A549 (cell line): Measurements from ENCODE around the gene SIAH3. TPM values are rescaled to one million over a fixed set of nuclear protein-coding genes. Genes with fewer than 3 reads are reported as not detected.

Experiments used
- ATAC-seq, 2 experiments: fragments of 200-7000 bp in 1 of 2; fragments of >200 bp in 1 of 2; cut with Nextera tagmentation in 1 of 2; cut with Tn5 transposase in 1 of 2; 3 replicates each; pipeline versions ENCODE4 v1.8.0 to v1.9.1; 2018 to 2020; ENCODE audit warnings: mild to moderate bottlenecking in 1 of 2, moderate library complexity in 1 of 2
- CTCF ChIA-PET: fragments of 300-600 bp; sonication (Branson Sonifier 250); formaldehyde crosslinking; extraction: SDS; loops from one replicate; lab custom pipeline; 2021; ENCODE audit warnings: antibody characterized with exemption, inconsistent platforms; lab: Yijun Ruan, JAX
- POLR2A ChIA-PET: fragments of 350-600 bp; formaldehyde crosslinking; extraction: SDS; loops from one replicate; lab custom pipeline; 2021; ENCODE audit warnings: antibody characterized with exemption, inconsistent platforms; lab: Yijun Ruan, JAX
- DNase-seq, 2 experiments: peaks; one replicate each; pipeline versions ENCODE4 v3.0.0 to v3.0.0-alpha.2; 2011 to 2016; ENCODE audit warnings: low read depth in 1 of 2, low spot score in 1 of 2
- FAIRE-seq: peaks from 2 replicates; lab custom pipeline; 2011; peaks lifted over from hg19 to GRCh38; lab: Jason Lieb, UNC
- H3K27ac ChIP-seq, 2 experiments: fragments of >200 bp; sonication (Bioruptor Twin); formaldehyde crosslinking; 3 replicates each; pipeline ENCODE4 v1.5.1; 2016 to 2017
- H3K4me1 ChIP-seq: fragments of >200 bp; sonication (Bioruptor Twin); formaldehyde crosslinking; 3 replicates; pipeline ENCODE4 v1.6.1; 2016
- H3K4me2 ChIP-seq: fragments of >200 bp; sonication (Bioruptor Twin); formaldehyde crosslinking; 3 replicates; pipeline ENCODE4 v1.6.1; 2016
- H3K4me3 ChIP-seq: fragments of >200 bp; sonication (Bioruptor Twin); formaldehyde crosslinking; 3 replicates; pipeline ENCODE4 v1.5.1; 2016
- H3K9me3 ChIP-seq: fragments of >200 bp; sonication (Bioruptor Twin); formaldehyde crosslinking; 3 replicates; pipeline ENCODE4 v1.6.1; 2016
- CBX8 ChIP-seq: fragments of 200-600 bp; sonication (generic); IDR thresholded peaks from 2 replicates; pipeline ENCODE4 v1.6.1; 2016
- CEBPB ChIP-seq, 2 experiments: fragments of >200 bp in 1 of 2; sonication (Bioruptor Twin) in 1 of 2; formaldehyde crosslinking in 1 of 2; IDR thresholded peaks; 2 replicates each; pipeline ENCODE4 v1.6.1; 2012 to 2016
- CHD2 ChIP-seq: fragments of 150-350 bp; IDR thresholded peaks from 2 replicates; pipeline ENCODE4 v1.6.1; 2014; ENCODE audit warnings: low read length; ENCODE audit not compliant: partially characterized antibody
- CTCF ChIP-seq: fragments of >200 bp; sonication (Bioruptor Twin); formaldehyde crosslinking; IDR thresholded peaks from 3 replicates; pipeline ENCODE4 v1.5.1; 2016
- EHF ChIP-seq: fragments of 250-450 bp; sonication (Bioruptor Pico); IDR thresholded peaks from 2 replicates; pipeline ENCODE4 v1.5.0; 2020; ENCODE audit warnings: mild to moderate bottlenecking
- EHMT2 ChIP-seq: fragments of 200-600 bp; sonication (generic); IDR thresholded peaks from 2 replicates; pipeline ENCODE4 v1.6.1; 2016; ENCODE audit warnings: antibody characterized with exemption, low read depth, mild to moderate bottlenecking, moderate library complexity
- ESRRA ChIP-seq: fragments of 150-350 bp; IDR thresholded peaks from 2 replicates; pipeline ENCODE4 v1.6.1; 2014; ENCODE audit warnings: mild to moderate bottlenecking, low read length, borderline replicate concordance
- FOSB ChIP-seq: fragments of 250-450 bp; sonication (Bioruptor Pico); IDR thresholded peaks from 2 replicates; pipeline ENCODE4 v1.5.0; 2020; ENCODE audit warnings: mild to moderate bottlenecking, moderate library complexity
- GATA3 ChIP-seq: IDR thresholded peaks from 2 replicates; pipeline ENCODE4 v1.6.1; 2012; ENCODE audit warnings: borderline replicate concordance
- HMGXB4 ChIP-seq: fragments of 250-450 bp; sonication (Bioruptor Pico); IDR thresholded peaks from 2 replicates; pipeline ENCODE4 v1.5.0; 2021; ENCODE audit warnings: mild to moderate bottlenecking, moderate library complexity, borderline replicate concordance
- HOXA7 ChIP-seq: fragments of 250-450 bp; sonication (Bioruptor Pico); IDR thresholded peaks from 2 replicates; pipeline ENCODE4 v1.5.0; 2020; ENCODE audit warnings: mild to moderate bottlenecking, moderate library complexity
- HOXB5 ChIP-seq: fragments of 250-450 bp; sonication (Bioruptor Pico); IDR thresholded peaks from 2 replicates; pipeline ENCODE4 v1.5.0; 2020; ENCODE audit warnings: mild to moderate bottlenecking, moderate library complexity
- JUNB ChIP-seq: fragments of >200 bp; sonication (Bioruptor Twin); formaldehyde crosslinking; IDR thresholded peaks from 2 replicates; pipeline ENCODE4 v1.6.1; 2016
- KDM5A ChIP-seq: fragments of 200-600 bp; sonication (generic); IDR thresholded peaks from 2 replicates; pipeline ENCODE4 v1.6.1; 2016; ENCODE audit warnings: antibody characterized with exemption, mild to moderate bottlenecking
- MAZ ChIP-seq: fragments of 150-350 bp; IDR thresholded peaks from 2 replicates; pipeline ENCODE4 v1.6.1; 2014; ENCODE audit warnings: antibody characterized with exemption, low read depth, low read length, borderline replicate concordance
- NR3C1 ChIP-seq: fragments of >200 bp; sonication (Bioruptor Twin); formaldehyde crosslinking; IDR thresholded peaks from 3 replicates; pipeline ENCODE4 v1.6.1; 2017
- RAD21 ChIP-seq, 2 experiments: fragments of >200 bp in 1 of 2; sonication (Bioruptor Twin) in 1 of 2; formaldehyde crosslinking in 1 of 2; IDR thresholded peaks in 1 of 2; conservative IDR thresholded peaks in 1 of 2; 2 replicates in 1 of 2; 3 replicates in 1 of 2; pipeline ENCODE4 v1.6.1; 2012 to 2018; ENCODE audit warnings: inconsistent platforms in 1 of 2
- RFX5 ChIP-seq: fragments of 450-650 bp; IDR thresholded peaks from 2 replicates; pipeline ENCODE4 v1.7.1; 2014; ENCODE audit warnings: antibody characterized with exemption, mild to moderate bottlenecking, moderate library complexity
- RNF2 ChIP-seq: fragments of 200-600 bp; sonication (generic); IDR thresholded peaks from 2 replicates; pipeline ENCODE4 v1.6.1; 2016; ENCODE audit warnings: low read depth, mild to moderate bottlenecking, antibody characterized with exemption, moderate library complexity, borderline replicate concordance
- TP53 ChIP-seq: fragments of 250-450 bp; sonication (Bioruptor Pico); IDR thresholded peaks from 2 replicates; pipeline ENCODE4 v1.5.0; 2021; ENCODE audit warnings: mild to moderate bottlenecking, moderate library complexity
- ZC3H11A ChIP-seq: fragments of 450-650 bp; IDR thresholded peaks from 2 replicates; pipeline ENCODE4 v1.6.1; 2014; ENCODE audit warnings: antibody characterized with exemption, mild to moderate bottlenecking
- ZNF302 ChIP-seq: fragments of 250-450 bp; sonication (Bioruptor Pico); IDR thresholded peaks from 2 replicates; pipeline ENCODE4 v1.9.0; 2021; ENCODE audit warnings: inconsistent platforms, mild to moderate bottlenecking, moderate library complexity
- ZSCAN20 ChIP-seq: fragments of 250-450 bp; sonication (Bioruptor Pico); IDR thresholded peaks from 2 replicates; pipeline ENCODE4 v1.8.0; 2022; ENCODE audit warnings: mild to moderate bottlenecking, moderate library complexity
- WGBS: methylation state at CpG from one replicate; pipeline ENCODE4 v1.1.6; 2017; ENCODE audit errors: missing lambda C conversion rate; 5-methylcytosine and 5-hydroxymethylcytosine counted together
- polyA plus RNA-seq, 4 experiments: library from polyadenylated mRNA; depleted of rRNA in 3 of 4; stranded (reverse); fragments of >200 nt; fragmentation: RNase III in 1 of 4; extraction: RNeasy Plus Mini Kit Qiagen cat#74134 plus additional on column Dnase treatment in 1 of 4; gene quantifications; 2 replicates in 3 of 4; 3 replicates in 1 of 4; pipeline ENCODE4 v1.2.3, GENCODE V29; 2011 to 2017
- TF ChIP-seq, protein P1 (sequence below): fragments of 150-350 bp; IDR thresholded peaks from 2 replicates; pipeline ENCODE4 v1.6.1; 2014; ENCODE audit warnings: low read depth, mild to moderate bottlenecking, low read length

SIAH3 gene
- polyA plus RNA-seq, 2 of the 4 experiments (the other 2 are of a cell fraction): not detected

DNA sequence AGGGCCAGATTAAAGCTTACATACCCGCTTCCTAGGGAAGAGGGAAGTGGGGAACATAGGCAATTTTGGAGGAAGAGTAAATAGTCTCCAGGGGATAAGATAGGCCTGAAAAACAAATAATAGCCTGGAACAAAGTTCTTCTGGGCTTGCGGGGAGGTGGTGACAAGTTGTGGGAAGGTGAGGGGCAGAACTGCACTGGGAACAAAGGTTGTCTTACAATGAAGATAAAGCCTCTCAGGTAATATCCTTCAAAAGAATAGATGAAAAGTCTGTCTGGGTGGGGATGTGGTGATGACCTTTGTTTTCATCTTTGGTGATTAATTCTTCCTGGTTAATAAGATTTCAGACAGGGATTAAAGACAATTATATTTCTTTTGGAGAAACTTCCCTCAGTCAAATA lies 80.7 kb downstream of the SIAH3 start:
- DNase-seq (no peak), ATAC-seq (no peak), FAIRE-seq (no peak)
- ChIA-PET POLR2A (no interaction called here), CTCF (no interaction called here)
- Histone ChIP-seq H3K27ac (no peak overlapping the region), H3K4me3 (no peak overlapping the region), H3K4me1 (no peaks in the 10 kb centered on the region), H3K4me2 (no peak overlapping the region), H3K9me3 (no peaks in the 10 kb centered on the region)
- TF ChIP-seq FOSB: no peak
- no peak for TF ChIP-seq ZSCAN20
- no peak for TF ChIP-seq ZC3H11A
- no peak for TF ChIP-seq HOXA7 (CRISPR knock-in tag)
- TF ChIP-seq, protein P1, sequence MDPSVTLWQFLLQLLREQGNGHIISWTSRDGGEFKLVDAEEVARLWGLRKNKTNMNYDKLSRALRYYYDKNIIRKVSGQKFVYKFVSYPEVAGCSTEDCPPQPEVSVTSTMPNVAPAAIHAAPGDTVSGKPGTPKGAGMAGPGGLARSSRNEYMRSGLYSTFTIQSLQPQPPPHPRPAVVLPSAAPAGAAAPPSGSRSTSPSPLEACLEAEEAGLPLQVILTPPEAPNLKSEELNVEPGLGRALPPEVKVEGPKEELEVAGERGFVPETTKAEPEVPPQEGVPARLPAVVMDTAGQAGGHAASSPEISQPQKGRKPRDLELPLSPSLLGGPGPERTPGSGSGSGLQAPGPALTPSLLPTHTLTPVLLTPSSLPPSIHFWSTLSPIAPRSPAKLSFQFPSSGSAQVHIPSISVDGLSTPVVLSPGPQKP: no peak
- no peak for TF ChIP-seq GATA3
- TF ChIP-seq HMGXB4: no peak
- TF ChIP-seq RFX5: no peak
- TF ChIP-seq RNF2: no peak
- no peak for TF ChIP-seq EHF (CRISPR knock-in tag)
- TF ChIP-seq JUNB: no peak
- TF ChIP-seq MAZ: no peak
- TF ChIP-seq EHMT2: no peak
- TF ChIP-seq HOXB5: no peak
- no peak for TF ChIP-seq KDM5A
- 63% methylated on average over 2 of the region's 2 CpGs for WGBS

DNA sequence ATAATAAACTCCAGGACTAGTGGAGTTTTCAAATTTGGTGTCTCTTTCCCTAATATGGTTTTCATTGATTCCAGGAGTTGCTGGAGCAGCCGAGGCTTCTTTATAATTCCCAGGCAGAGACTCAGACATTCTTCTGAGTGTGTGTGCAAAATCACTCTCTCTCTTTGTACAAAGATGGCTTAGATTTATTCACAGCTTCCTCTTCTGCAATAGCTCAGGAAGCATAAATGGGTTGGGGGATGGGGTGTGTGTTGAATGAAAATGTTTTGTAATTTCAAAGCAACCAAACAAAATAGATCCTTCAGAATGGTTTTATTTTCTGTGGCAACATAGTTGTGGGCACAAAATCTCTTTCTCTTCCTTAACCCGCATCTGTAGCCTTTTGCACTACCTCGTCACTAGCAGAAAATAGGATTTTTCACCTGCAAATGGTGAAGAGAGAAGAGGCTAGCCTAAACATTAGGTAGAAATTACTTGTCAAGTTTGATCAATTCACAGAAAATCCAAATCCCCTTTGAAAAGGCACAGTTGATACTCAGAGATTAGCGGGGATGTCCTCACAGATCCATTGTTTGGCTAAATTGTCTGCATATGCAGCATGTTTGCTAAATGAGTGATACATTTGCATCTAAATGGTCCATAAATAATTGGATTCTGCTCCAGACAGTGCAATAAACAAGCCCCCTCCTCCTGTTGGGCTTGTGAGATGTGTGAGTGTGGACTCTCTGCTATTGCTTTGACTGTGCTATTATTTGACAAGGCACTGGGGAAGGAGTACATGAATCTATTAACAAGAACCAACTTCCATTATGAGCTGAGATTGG lies 82.7 kb downstream of the SIAH3 start:
- Histone ChIP-seq H3K27ac (no peak overlapping the region), H3K9me3 (no peaks in the 10 kb centered on the region), H3K4me1 (no peaks in the 10 kb centered on the region), H3K4me2 (no peak overlapping the region), H3K4me3 (no peak overlapping the region)
- ChIA-PET CTCF (interaction anchor here (1.3 kb wide), 1 partner anchor 8 kb away, joined by 4 read pairs; no protein-coding TSS in a partner anchor), POLR2A (no interaction called here)
- ATAC-seq: no peak
- no peak for FAIRE-seq
- TF ChIP-seq NR3C1: no peak
- TF ChIP-seq CBX8: no peak
- no peak for TF ChIP-seq EHF (CRISPR knock-in tag)
- TF ChIP-seq CTCF: no peak
- TF ChIP-seq CEBPB (IDR thresholded peaks at IDR 0.05): no peak
- TF ChIP-seq RAD21 (conservative IDR thresholded peaks at IDR 0.05 in 1 of 2, IDR thresholded peaks at IDR 0.05 in 1 of 2): no peak
- no peak for TF ChIP-seq ZC3H11A
- no peak for TF ChIP-seq HOXA7 (CRISPR knock-in tag)
- TF ChIP-seq HOXB5: no peak
- no peak for TF ChIP-seq TP53 (CRISPR knock-in tag)
- TF ChIP-seq RNF2: no peak
- TF ChIP-seq ESRRA: no peak
- TF ChIP-seq FOSB: no peak
- TF ChIP-seq CHD2: no peak
- TF ChIP-seq ZNF302 (CRISPR knock-in tag): no peak
- no peak for DNase-seq
- 46% methylated on average over 4 of the region's 4 CpGs for WGBS
